Right ventricle myocardium inferior (tissue), 1 donor: ENCODE measurements around the gene ILDR2. TPM values are rescaled to one million over a fixed set of nuclear protein-coding genes. Genes with fewer than 3 reads are reported as not detected.

ENCODE experiments used
- ATAC-seq: fragments of 200-7000 bp; cut with Tn5 transposase; one replicate; pipeline ENCODE4 v1.9.1; 2020; ENCODE audit warnings: mild to moderate bottlenecking, moderate library complexity
- DNase-seq: peaks from one replicate; pipeline ENCODE4 v3.0.0; 2021; ENCODE audit errors: missing footprints
- intact Hi-C: fragments of 100-400 bp; cut with DNase I; formaldehyde crosslinking; loops from one replicate; pipeline ENCODE4 v1.11.0; 2022
- total RNA-seq: library from RNA; stranded (reverse); fragmentation: NEBNext Ultra II Directional; extraction: Animal tissue kit (Norgen Biotek cat#: 25700); gene quantifications from one replicate; pipeline ENCODE4 v1.2.1, GENCODE V29; 2021
- donor health status: DM: no; HTN: yes; CAD: no; lungs with severe emphysema.

The ILDR2 gene
- total RNA-seq, 1 donor from 2014 or later, result 1.8 TPM

DNA sequence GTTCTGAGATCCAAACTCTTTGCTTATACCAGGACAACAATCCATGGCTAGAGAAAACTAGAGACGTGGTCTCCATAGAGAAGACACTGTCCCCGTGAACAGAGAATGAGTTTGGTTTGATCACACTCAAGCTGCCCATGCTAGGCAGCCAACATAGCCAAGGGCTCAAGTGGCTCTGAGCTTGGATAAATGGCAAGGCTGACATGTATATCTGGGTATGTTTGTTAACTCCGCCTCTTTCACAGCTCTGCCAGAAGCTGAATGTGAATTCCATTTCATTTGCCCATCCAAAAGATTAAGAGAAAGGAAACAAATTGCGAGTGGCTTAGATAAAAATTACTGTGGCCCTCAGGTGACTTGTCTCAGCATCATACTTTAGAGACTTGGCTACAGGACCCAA is 38.0 kb downstream of the ILDR2 start:
- DNase-seq, result no peak
- intact Hi-C loops, result no loop called here
- peak; percentile 85 for ATAC-seq

DNA sequence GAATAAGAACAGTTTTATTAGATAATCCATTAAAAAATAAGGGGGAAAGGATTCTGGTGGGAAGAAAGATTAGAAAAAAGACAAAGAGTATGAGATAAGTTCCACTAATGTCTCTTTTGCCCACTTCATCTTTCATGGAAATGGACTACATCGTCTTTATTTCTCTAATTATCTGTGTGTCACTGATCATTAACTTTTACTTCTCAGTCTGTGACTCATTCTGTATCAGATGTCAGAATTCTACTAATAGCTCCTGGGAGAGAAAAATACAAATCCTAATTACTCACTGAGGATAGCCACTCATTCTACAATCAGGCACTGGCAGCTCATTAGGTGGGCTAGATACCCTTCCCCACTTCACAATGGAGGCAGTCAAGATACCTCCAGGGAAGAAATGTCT is 41.7 kb downstream of the ILDR2 start:
- DNase-seq (no peak), ATAC-seq (no peak)
- intact Hi-C loops, result no loop called here

DNA sequence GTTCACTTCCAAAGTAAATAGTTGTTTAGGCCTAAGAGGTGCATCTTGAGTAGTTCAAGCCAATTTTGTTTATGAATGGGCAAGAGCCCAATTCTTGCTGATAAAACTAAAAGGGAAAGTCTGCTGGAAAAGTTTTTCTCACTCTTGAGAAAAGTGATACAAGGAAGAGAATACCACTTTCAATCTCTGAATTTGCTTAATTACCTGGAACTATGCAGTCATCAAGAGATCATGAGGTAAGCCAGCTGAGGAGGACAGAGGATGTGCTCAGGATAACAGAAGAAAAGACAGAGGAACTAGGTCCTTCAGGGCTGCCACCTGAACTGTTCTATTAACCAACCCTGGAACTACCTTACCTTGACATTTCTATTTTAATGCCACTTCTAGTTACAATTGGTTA is 42.2 kb downstream of the ILDR2 start:
- DNase-seq (no peak), ATAC-seq (no peak)
- intact Hi-C loops, result no loop called here

DNA sequence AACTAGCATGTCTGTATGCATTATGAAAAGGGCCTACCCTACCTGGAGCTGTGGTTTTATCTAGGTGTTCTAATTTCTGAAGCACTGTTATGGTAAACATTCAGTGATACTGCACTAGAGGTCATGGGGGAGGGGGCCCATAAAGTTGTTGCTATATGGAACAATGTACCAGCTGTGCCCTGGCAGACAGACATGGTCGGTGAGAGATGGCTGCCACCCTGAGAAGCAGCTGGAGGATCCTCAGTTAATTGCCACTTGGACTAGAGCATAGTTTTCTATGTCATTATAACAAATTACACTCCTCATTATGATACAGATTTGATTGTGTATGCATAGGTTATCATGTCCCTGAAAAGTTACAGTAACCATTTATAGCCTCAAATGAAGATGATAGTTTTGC is 45.4 kb downstream of the ILDR2 start:
- no peak for ATAC-seq
- intact Hi-C loops, result no loop called here

DNA sequence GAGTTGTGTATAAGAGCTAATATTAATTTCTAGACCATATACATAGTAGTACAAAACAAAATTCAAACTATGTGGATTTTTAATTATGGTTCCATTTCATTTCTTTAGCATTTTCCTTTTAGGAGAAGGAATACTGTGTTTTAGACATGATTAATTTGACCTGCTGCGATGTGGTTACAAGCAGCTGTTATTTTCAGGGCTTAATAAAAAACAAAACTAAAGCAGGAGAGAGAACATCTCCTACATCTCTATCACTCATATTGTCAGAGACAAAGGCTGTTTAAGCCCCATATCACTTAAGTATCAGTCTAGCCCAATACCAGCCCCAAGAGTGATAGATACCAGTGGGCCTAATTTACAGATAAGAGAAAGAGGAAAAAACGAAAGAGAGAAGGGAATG is 47.6 kb downstream of the ILDR2 start:
- ATAC-seq (no peak), DNase-seq (no peak)
- intact Hi-C loops, result no loop called here

More for the DNA sequence above, 45.4 kb downstream of the ILDR2 start:
- DNase-seq, result no peak

DNA sequence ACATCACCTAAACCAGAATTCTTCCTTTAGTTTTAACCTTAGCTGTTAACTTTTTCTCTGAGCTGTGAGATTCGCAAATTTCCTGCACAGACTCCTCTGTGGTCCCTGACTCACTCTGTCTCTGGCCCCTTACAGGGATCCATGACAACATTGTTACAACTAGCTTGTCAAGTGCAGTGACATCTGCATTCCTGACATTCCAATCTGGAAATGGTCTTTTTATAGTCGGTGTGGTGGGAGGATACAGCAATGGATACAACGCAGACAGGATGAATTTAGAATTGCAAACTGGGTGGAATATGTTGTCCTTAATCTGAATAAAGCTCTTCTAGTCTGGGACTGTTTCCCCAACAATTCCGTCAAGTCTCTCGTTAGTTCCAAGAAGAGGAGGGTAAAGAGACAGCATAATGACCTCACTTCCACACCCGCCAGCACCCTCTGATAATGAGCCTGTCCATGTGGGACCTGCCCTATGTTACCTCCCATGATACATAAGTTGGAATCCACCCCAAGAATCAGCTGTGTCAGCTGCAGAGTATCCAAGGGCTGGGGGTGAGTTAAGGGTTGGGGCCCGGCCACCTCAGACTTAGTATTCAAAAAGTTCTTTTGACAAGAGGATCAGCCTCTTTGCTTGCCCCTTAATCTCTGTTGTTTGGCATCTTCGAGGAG is 49.4 kb downstream of the ILDR2 start:
- intact Hi-C loops, result no loop called here
- no peak for DNase-seq
- ATAC-seq, result peak; percentile 70

DNA sequence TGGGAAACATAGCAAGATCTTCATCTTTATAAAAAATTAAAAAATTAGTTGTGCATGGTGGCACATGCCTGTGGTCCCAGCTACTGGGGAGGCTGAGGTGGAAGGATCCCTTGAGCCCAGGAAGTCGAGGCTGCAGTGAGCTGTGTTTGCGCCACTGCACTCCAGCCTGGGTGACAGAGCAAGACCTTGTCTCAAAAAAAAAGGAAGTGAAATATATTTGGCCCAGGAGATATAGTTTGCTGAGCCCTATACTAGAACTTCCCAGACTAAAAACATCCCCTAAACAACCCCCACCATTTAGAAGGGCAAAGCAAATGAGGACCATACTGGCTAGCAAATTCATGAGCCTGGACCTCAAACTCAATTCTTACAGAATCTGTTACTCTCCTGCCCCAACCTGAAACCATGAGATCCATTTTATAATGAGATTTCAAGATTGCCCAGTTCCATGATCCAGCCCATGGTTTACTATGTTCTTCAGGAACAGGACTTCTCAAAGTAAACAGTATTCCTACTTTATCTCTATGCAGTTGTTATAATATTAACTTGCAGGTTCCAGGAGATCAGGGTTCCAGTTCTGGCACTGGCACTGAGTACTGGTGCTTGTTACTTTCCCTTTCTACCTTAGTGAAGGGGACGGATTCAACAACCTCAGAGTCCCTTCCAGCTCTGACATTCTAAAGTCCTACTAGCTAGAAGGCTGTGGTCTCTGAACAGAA is 50.4 kb downstream of the ILDR2 start:
- no peak for ATAC-seq
- intact Hi-C loops, result no loop called here
- DNase-seq, result no peak

DNA sequence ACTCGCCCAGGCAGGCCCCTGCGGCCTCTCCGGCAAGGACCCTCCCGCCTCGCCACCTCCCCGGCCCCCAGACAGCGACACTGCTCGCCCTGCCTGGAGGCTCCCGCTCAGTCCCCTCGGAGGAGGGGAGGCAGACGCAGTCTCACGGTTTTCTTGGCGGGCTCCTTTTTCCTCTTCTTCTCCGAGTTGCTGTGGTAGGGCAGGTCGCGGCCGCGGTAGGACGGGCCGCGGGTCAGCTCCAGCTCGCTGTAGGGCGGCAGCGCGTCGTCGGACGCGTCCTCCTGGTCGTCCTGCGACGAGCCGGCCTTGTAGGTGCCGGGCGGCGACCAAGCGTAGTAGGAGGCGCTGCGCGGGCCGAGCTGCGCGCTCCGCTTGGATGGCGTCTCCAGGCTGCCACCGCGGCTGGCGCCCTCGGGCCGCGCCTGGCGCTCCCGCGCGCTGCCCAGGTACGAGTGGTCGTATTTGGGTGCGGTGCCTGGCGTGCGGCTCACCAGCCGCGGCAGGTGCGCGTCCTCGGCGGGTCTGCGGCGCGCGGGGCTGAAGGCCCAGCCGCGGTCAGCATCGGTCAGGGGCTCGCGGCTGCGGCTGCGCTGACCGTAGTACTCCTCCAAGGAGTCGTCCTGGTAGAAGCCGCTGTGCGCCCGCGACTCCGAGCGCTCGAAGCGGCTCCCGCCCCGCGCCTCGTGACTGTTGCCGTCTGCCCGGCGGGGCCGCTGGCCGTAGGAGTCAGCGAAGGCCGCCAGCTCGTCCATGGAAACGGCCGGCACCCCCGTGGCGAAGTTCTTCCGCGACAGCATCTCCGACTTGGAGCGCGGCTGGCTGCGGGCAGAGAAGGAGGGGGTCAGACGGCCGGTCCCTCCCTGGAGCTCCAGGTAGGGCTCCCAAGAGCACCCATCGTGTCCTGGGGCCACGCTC is 54.5 kb downstream of the ILDR2 start:
- DNase-seq (no peak), ATAC-seq (peak; percentile 43)
- intact Hi-C loops, result no loop called here

DNA sequence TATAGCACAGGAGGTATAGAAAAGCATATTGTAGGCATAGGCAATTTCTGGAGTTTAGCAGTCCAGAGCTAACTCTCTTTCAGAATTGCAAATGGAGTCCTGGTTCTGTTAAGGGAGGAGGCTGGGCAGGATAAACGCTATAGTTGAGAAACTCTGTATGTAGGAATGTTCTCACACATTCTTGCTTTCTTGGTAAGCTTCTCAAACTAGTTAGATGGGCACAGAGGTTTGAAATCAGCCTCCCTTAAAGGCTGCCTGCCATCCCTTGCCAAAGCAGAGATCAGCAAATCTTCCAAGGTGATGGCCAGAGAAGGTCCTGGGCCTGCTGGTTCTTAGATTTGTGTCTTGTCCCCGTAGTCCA is 56.4 kb downstream of the ILDR2 start:
- ATAC-seq (no peak), DNase-seq (no peak)
- intact Hi-C loops, result no loop called here

DNA sequence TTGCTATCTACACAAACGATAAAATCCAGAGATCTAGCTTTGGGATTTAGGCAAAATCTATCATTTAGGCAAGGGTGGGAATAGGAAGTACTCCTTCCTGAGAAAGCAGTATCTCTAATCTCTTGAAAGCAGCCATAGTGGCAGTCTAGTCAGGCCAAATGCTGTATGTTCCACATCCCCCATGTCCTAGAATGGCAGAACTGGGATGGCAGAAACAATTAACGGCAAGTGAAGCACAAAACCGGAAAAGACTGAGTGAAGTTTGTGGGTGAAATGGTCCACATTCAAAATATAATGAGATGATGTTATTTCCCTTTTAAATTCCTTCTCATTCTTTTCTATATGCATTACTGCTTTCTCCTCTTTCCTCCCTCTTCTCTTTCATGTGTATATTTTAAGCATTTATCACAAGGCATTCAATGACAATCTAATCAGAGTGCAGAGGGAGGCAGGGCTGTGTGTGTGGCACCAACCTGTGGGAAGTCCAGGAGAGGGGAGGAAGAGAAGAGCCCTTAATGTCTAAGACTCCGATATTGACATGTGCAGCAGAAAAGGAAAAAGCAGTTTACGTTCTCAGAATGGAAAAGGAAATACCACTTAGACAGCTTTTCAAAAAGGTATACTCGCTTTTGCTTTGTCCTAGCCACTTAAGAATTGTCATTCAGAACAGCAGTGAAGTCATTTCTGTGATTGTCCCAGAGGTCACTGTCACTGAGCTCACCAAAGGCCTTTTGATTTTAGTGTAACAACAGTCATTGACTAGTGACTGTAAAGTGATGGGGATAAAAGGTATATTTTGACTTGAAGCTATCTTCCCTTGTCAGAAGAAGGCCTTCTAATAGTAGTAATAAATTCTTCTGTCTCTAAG is 57.0 kb downstream of the ILDR2 start:
- DNase-seq, result no peak
- intact Hi-C loops, result no loop called here
- ATAC-seq, result no peak

DNA sequence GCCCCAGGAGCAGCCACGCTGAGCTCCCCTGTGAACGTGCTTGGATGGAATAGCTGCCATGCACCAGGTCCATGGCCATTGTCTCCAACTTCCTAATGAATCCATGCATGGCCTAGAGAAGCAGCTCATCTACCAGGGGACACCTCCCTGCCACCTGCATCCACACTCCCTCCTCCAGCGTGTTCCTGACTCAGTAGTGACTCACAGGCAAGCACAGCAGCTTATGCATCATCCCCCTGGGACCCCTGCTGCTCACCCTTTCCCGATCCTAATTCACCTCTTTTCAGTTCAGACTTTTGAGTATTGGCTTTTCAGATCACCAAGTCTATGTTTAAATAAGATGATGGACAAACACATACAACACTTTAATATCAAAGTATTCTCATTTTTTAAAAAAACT is 59.4 kb downstream of the ILDR2 start:
- intact Hi-C loops, result no loop called here
- no peak for DNase-seq
- ATAC-seq, result no peak

DNA sequence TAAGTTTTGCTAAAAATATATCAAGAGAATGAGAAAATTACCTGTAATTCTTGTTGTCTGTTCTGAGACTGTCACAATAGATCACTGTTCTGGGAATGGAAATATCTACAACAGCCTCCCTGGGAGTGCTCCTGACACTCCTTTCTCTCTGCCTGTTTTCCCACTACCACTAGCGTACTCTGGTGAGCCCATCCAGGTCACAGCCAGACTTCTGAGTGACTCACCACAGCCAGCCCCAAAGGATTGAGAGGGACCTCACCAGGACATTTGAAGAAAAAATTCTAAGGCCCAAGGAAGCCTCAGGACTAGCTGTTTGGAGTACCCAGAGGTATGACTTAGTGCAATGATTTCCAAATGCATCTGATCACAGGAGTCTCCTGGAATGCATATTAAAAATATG is 60.3 kb downstream of the ILDR2 start:
- intact Hi-C loops, result no loop called here
- DNase-seq (no peak), ATAC-seq (no peak)

DNA sequence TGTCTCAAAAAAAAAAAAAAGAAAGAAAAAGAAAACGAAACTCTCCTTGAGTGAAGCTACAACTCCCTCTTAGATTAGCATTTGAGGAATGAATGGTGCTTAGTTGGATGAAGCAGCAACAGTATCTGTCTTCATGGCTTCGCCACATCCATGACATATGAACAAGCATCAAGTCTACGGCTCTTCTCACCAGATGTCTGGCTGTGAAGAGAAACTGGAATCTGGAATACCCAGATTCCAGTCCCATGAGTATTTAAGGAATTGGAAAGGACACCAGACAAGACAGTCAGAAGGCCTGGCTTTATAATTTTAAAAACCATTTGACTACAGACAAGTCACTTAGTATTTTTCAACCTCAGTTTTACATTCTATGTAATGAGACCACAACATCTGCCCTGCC is 61.2 kb downstream of the ILDR2 start:
- intact Hi-C loops, result loop anchor here (5.0 kb wide), 1 partner anchor 63 kb away; the partner anchor contains the start of gene ILDR2
- DNase-seq, result no peak
- ATAC-seq, result no peak

DNA sequence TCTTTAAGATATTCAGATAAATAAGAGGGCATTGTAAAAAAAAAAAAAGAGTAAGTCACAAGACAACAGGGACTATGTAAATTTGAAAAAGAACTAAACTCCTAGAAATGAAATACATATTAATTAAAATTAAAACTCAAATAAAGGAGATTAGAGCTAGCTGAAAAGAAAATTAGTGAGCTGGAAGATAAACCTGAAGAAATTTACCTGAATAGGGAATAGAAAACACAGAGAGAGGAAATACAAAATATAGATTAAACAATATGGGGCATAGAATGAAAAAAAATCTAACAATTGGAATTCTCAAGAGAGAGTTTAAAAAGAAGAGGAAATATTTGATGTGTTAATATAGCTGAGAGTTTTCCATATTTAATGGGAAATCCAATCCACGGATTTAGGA is 63.7 kb downstream of the ILDR2 start:
- intact Hi-C loops, result loop anchor here (5.0 kb wide), 1 partner anchor 66 kb away; the partner anchor contains the start of gene ILDR2
- ATAC-seq, result no peak
- DNase-seq, result no peak

DNA sequence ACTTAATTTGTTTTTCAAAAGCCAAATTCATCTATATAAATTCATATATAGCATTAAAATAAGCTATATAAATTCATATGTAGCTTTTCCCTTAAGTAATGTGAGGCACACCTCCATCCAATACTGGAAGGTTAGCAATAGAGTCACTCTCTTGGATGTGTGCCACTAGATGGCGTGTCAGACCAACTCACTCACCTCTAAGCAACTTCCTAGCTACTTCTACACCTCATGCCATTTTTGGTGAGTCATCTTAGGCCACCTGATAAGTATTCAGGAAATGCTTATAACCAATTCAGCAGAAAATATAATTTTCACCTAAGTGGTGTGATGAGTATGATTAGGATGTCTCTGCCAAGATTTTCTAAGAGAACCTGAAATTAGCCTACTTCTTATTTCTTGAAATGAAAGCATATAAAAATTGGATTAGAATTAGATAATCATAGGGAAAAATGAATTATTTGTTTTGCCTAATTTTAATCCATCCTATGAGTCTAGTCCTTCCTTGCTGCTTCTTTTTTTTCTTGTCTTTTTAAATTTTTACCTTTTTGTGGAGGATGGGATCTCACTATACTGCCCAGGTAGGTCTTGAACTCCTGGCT is 64.8 kb downstream of the ILDR2 start:
- ATAC-seq (peak; percentile 84), DNase-seq (no peak)
- intact Hi-C loops, result loop anchor here (1.0 to 5.0 kb wide), 2 partner anchors 67 to 147 kb away; partner anchors contain the start of gene ILDR2

DNA sequence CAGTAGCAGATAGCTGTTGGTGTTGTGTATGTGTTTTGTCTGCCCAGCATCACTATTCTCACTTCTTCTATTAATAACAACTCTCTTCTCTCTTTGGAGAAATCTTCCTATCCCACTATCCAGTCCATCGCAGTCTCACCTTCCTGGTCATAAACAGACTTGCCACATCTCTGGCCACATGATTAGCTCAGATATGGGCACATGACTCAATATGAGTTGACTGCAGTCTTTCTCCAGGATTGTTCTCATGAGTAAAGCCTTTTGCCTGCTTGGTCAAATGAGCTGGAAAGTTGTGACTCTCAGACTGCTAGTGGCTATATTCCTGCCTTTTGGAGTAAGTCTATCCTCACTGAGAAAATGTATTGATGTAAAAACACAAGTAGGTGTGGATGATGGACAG is 66.4 kb downstream of the ILDR2 start:
- no peak for DNase-seq
- intact Hi-C loops, result no loop called here

DNA sequence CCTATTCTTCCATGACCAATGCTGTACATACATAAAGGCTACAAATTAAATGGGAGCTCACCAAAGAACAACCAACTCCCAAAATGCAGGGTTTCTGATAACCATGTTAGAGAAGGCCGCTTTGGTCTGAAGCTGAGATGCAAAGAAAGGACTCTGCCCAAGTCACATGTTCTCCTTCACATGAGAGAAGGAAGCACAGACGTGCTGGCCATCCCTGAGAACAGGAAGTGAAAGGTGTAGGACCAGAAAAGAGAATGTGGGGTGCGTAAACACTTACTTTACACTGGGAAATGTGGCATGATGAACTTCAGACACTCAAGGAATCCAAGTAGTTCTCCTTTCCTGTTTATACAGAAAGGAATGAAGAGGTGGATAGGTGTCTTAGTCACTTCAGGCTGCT is 67.6 kb downstream of the ILDR2 start:
- DNase-seq (no peak), ATAC-seq (no peak)
- intact Hi-C loops, result no loop called here

More for the DNA sequence above, 66.4 kb downstream of the ILDR2 start:
- ATAC-seq, result no peak

DNA sequence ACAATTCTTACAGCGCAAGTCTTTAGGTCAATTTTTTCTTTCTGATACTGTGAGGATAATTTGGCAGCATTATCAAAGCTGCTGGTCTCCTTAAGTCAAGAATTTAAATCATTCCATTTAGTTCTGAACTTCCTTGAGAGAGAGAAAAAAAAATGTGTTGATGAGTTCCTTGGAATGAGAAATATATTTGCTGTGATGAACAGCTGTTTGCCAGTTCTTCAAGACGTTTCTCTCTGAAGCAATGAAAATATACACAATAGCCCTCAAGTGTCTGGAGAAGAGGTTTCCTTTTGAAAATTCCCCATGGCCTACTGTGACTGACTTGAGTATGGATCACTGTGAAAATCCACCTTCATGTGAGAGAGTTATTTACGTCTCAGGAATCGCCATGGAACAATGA is 68.3 kb downstream of the ILDR2 start:
- DNase-seq, result no peak
- intact Hi-C loops, result no loop called here
- no peak for ATAC-seq
